NCI-H748 (cell line): ENCODE data around the gene LRBA.
"Not testable (repeated sequence)": the region's sequence is repeated elsewhere in the genome, so short reads cannot be mapped to it uniquely, and the experiment has no call there.

Source experiments
- DNase-seq: peaks from one replicate; lab custom pipeline; 2025; ENCODE audit not compliant: unreplicated experiment; lab: John Stamatoyannopoulos, UW

Gene LRBA

DNA sequence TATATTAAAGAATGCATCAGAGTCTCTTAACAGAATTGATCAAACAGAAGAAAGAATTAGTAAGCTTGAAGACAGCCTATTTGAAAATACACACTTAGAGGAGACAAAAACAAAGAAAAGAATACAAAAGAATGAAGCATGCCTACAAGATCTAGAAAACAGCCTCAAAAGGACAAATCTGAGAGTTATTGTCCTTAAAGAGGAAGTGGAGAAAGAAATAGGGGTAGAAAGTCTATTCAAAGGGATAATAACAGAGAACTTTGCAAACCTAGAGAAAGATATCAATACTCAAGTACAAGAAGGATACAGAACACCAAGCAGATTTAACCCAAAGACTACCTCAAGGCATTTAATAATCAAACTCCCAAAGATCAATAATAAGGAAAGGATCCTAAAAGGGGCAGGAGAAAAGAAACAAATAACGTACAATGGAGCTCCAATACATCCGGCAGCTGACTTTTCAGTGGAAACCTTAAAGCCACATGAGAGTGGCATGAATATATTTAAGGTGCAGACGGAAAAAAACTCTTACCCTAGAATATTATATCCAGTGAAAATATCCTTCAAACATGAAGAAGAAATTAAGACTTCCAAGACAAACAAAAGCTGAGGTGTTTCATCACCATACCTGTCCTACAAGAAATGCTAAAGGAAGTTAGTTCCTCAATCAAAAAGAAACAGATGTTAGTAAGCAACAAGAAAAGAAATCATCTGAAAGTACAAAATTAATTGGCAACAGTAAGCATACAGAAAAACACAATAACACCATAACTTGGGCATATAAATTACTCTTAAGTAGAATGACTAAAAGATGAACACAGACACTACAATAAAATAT is 36.1 kb downstream of the LRBA start:
- no peak for DNase-seq

DNA sequence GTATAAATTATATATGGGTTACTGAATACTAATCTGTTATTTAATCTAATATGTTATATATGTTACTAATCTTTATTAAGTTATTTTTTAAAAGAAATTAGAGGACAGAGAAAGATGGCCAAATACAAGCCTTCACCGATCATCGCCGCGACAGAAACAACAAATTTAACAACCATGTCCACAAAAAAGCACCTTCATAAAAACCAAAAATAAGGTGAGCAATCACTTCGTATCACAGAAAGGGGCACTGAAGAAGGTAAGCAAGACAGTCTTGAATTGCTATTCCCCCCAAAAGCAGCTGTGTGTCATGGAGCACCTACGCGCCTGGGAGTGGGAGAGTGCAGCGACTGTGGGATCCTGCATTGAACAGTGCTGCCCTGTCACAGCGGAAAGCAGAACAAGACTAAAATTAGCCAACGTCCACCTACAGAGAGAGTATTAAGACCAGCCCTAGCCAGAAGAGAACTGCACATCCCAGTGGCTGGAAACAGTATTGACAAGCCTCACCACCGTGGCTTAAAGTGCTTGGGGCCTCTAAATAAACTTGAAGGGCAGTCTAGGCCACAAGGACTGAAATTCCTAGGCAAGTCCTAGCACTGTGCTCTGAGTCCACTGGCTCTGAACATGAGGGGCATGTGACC is 38.5 kb downstream of the LRBA start:
- DNase-seq = no peak

DNA sequence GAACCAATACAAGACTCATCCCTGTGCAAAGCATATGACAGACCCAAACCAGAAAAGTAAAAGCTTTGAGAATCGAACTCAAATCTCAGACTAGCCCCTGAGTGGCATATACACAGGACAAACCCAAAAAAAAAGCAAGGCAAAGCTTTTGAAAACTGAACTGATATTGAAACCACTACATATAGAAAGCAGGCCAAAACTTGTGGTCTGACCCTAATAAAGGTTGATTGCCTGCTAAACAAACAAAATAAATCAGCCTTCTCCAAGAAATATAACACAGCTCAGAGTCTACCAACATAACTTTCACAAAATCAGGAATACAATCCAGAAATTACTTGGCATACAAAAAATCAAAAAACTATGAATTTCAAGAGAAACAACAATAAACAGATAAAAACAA is 40.3 kb downstream of the LRBA start:
- DNase-seq = no peak

DNA sequence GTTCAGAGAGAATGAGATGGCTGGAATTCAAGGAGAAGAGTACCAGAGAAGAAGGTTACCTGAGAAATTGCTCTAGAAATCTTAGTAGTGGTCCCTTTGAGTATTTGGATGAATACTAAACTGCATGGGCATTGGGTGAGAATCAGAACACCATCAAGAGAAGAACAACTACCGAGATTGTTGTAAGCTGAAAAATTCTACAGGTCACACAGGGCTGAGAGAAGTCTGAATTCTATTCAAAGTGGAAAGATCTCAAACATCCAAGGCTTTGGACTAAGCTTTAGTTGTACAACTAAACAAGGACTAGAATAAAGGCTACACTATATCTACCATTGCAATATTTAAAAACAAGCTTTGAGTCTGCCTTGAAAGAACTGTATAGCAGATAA is 40.8 kb downstream of the LRBA start:
- DNase-seq = no peak

DNA sequence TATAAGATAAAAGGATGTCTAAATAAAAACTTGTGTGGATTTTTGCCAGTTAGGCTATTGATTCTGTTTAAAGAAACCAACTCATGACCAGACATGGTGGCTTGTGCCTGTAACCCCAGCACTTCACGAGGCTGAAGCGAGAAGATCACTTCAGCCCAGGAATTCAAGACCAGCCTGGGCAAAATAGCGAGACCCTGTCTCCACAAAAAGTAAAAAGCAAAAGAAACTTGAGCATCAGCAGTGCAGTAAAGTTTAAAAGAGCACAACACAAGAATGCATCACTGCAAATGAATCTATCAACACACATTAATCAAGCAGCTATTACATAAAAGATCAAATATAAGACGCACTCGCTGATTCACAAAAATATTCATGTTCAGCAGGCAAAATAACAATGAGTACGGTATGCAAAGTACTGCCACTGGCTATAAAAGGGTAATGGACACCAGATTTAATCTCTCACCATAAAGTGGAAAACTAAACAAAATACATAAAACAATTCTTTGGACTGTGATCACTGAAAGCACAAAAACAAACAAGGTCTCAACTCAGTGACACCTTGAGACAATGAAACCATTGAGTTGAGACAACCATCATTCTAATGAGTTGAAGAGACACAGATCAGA is 41.3 kb downstream of the LRBA start:
- DNase-seq = peak; percentile 13

DNA sequence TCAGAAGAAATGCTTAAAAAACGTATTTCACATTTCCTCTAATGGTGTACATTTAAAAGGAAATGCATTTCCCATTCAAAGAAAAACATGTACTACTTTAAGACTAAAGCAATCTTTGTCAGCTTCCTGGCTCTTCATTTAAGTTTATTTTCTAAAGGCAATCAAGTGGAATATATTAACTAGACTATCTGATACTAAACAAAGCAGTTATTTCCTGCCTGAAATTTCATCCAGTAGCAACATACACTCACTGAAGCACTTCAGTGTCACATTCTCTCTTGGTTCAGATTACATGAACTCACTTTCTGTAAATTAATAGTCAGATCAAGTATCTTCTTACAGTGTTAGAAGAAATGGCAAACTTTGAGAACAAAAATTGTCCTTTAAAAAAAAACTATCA is 42.5 kb downstream of the LRBA start:
- DNase-seq = no peak

DNA sequence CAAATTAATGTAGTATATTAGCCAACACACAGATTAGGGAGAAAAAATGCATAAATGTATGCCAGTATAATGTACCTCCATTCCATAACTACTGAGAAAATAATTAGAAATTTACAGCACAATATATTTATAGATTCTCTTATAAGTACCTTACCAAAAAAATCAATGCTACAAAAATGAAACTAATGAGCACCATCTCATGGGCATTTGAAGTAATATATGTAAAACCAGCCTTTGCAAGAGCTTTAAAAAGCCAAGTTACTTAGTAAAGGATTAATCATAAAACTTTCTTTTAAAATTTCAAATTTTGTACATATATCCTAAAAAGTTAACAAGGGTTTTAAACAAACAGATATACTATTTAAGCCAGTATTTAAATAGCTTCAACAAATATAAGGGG is 43.2 kb downstream of the LRBA start:
- no peak for DNase-seq

DNA sequence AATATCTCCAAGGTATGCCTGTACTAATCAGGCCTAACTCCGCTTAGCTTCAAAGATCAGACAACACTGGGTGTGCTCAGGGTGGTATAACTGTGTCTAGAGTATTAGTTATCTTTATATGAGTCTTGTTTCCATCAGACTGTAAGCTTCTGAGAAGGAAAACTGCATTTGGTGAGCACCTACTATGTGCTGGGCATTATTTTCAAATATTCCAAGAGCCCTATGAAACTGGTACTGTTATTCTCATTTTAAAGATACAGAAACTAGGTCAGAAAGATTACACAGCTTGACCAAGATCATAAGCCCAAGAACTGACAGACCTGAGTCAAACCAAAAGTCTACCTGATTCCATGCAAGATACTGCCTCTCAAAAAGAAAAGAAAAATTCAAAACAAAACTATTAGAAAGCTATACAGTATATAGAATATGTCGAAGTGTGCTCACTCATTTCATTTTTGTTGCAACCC is 44.4 kb downstream of the LRBA start:
- no peak for DNase-seq

DNA sequence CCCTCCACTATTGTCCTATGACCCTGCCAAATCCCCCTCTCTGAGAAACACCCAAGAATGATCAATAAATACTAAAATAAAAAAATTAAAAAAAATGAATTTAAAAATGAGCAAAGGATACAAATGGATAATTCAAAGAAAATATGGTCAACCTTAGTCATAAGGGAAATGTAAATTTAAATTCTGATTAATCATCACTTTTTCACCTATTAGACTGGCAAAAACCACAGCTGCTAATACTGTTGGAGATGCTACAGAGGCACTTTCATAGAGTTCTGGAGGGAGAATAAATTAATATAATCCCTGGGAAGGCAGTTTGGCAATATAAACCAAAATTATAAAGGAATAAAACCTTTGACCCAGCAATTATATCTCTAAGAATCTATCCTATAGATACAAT is 50.3 kb downstream of the LRBA start:
- no peak for DNase-seq

DNA sequence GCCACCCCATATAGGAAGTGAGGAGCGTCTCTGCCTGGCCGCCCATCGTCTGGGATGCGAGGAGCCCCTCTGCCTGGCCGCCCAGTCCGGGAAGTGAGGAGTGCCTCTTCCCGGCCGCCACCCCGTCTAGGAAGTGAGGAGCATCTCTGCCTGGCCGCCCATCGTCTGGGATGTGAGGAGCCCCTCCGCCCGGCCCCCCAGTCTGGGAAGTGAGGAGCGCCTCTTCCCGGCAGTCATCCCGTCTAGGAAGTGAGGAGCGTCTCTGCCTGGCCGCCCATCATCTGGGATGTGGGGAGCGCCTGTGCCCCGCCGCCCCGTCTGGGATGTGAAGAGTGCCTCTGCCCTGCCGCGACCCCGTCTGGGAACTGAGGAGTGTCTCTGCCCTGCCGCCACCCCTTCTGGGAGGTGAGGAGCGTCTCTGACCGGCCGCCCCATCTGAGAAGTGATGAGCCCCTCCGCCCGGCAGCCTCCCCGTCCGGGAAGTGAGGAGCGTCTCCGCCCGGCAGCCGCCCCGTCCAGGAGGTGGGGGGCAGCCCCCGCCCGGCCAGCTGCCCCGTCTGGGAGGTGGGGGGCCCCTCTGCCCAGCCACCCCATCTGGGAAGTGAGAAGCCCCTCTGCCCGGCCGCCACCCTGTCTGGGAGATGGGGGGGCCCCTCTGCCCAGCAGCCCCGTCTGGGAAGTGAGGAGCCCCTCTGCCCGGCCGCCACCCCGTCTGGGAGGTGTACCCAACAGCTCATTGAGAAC is 51.3 kb downstream of the LRBA start:
- not testable (repeated sequence) for DNase-seq

DNA sequence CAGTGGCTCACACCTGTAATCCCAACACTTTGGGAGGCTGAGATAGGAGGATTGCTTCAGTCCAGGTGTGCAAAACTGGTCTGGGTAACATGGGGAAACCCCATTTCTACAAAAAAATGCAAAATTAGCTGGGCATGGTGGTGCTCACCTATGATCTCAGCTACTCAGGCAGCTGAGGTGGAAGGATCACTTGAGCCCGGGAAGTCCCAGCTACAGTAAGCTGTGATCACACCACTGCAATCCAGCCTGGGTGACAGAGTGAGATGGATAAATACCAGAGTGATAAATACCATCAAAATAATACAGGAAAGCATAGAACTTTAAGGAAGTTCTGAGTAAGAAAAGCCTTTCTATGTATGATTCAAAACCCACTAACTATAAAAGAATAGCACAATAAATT is 52.8 kb downstream of the LRBA start:
- no peak for DNase-seq

DNA sequence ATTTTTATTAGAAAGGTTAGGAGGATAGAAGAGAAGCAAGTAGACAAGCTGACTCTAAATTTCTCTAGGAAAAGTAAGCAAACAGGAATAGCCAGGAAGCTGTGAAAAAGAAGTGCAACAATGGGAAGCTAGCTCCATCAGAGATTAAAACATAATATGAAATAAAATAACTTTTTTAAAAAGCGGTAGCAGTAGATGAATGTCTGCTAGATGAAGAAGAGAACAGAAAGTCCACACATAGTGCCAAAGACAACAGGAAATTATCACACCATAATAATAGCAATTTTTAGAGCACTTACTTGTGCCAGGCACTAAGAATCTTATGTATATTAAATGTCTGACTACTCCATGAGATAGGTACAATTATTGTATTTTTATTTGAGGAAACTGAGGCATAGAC is 53.5 kb downstream of the LRBA start:
- DNase-seq = no peak

DNA sequence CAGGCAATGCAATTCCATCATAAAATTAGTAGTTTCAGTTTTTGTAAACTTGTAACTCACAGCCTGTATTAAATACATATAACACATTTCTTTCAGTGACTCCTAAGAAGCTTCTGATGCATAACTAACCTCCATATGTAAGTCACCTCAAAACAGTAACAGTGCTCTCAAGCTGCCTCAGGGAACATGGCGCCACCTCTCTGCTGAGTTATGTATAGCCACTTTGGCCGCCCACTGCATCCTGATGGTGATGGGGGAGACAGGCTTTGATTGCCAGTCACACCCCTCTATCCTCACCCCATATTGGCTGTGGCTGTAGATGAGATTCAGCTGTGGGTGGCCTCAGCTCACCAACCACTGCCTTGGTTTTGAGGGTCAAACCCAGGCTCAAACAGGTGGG is 54.3 kb downstream of the LRBA start:
- peak; percentile 11 for DNase-seq

DNA sequence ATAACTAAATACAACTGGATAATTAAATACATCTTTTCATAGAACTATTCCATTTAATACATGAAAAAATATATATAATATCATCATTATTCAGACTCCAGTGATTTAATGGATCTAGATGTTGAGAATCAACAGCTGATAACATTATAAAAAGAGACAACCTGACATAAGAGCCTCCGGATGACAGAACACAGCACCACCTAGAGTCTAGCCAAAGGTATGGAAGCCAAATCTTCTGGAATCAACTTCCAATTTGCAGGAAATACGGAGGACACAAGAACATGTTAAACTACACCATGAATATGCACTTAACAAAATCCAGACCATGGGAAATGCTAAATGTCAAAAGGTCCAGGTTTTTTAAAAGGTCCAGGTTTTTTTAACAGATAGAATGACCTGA is 55.0 kb downstream of the LRBA start:
- peak; percentile 4 for DNase-seq

DNA sequence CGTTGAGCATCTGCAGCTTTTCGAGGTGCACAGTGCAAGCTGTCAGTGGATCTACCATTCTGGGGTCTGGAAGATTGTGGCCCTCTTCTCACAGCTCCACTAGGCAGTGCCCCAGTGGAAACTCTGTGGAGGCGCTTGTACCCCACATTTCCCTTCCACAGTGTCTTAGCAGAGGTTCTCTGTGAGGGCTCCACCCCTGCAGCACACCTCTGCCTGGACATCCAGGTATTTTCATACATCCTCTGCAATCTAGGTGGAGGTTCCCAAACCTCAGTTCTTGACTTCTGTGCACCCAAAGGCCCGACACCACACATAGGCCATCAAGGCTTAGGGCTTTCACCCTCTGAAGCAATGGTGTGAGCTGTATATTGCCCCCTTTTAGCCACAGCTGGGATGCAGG is 57.1 kb downstream of the LRBA start:
- not testable (repeated sequence) for DNase-seq

DNA sequence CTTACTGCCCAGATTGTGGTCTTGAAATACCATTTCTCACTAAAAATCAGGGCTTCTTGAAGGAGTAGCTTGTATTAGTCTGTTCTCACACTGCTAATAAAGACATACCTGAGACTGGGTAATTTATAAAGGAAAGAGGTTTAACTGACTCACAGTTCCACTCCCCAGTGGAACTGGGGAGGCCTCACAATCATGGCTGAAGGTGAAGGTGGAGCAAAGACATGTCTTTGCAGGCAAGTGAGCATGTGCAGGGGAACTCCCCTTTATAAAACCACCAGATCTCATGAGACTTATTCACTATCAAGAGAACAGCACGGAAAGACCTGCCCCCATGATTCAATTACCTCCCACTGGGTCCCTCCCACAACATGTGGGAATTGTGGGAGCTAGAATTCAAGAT is 58.0 kb downstream of the LRBA start:
- DNase-seq = not testable (repeated sequence)

DNA sequence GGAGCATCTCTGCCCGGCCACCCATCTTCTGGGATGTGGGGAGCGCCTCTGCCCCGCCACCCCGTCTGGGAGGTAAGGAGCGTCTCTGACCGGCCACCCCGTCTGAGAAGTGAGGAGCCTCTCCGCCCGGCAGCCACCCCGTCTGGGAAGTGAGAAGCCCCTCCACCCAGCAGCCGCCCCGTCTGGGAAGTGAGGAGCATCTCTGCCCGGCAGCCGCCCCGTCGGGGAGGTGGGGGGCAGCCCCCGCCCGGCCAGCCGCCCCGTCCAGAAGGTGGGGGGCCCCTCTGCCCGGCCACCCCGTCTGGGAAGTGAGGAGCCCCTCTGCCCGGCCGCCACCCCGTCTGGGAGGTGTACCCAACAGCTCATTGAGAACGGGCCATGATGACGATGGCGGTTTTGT is 61.2 kb downstream of the LRBA start:
- DNase-seq = not testable (repeated sequence)

DNA sequence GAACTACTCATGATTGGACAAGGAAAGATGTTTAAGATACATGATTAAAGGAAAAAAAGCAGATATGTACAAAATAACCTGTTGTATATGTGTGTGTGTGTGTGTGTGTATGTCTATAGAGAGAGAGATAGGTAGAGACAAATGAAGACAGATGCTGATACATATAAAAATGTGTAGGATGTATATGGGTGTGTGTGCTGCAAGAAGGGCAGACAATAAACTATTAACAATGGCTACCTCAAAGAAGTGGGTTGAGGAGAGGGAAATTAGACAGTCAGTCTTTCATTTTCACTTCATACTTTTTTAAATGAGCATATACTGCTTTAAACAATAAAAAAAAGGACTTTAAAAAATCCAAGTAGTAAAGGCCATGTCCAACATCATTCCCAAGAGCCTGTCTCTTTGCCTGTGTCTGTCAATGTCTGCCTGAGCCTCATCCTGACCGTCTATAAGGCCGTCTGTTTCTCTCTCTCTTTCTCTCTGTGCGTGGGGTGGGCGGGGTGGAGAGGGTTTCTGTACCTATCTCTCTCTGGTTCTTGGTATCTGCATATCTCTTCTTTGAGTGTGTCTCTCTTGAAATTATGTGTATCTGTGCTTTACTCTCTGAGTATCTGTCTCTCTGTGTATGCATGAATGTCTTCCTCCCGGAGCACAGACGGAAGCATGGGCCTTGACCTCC is 62.8 kb downstream of the LRBA start:
- DNase-seq = no peak

DNA sequence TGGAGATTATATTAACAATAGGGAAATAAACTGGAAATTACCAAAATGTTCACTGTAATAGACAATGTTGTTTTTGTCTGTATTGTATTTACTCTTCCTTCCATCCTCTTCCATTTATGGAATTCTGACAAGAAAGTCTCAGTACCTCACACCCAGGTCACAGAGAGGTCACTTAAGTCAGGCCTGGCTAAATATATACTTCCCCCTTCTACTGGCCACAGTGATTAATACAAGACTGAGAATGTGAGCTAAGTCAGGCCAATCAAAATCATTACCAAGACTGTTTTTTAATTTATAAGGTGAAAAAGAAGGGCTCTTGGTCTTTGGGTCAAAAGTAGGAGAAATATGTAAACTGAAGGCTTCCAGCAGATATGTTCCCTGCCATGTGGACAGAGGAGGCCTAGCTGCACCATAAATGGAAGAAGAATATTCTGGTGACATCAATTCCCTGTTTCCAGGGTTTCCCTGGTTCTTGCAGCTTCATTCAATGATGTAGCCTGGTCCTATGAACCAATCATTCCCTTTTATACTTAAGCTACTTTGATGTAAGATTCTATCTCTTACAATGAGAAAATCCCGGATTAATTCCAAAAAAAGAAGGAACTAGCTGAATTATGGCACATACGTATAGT is 64.3 kb downstream of the LRBA start:
- no peak for DNase-seq

DNA sequence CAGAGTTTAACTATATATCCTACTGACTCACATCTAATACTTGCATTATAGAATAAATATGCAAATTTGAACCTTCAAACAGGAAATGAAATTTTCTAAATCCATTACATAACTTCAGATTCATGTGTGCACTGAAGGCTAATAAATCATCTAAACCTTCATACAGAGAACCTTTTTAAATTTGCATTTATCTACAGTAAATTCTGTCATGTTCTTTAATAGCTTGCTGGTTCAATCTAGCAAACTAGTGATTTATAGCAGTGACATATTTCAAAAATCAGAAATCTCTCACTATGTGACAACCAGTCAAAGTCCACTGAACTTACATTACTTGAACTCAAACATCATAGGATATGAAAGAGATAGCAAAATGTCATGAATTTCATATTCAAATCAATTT is 65.1 kb downstream of the LRBA start:
- DNase-seq = no peak
